Measurements from ENCODE around the gene ADAMTS9.

GRCh38 chr3:64578797-64579196, 109.0 kb downstream of the ADAMTS9 start:
- TF ChIP-seq CTCF (conservative IDR thresholded peaks at IDR 0.05; ENCODE audit: low read length) (no peak), EZH2phosphoT487 (IDR thresholded peaks at IDR 0.05; ENCODE audit: borderline replicate concordance) (no peak)

Data from Loucy (cell line).